T-helper 1 cell (primary cell): Measurements from ENCODE around the gene COL18A1.

Experiments used
- DNase-seq, 5 donors: peaks; one replicate each; pipeline ENCODE4 v3.0.0-alpha.2; 2012 to 2020

COL18A1 gene

DNA sequence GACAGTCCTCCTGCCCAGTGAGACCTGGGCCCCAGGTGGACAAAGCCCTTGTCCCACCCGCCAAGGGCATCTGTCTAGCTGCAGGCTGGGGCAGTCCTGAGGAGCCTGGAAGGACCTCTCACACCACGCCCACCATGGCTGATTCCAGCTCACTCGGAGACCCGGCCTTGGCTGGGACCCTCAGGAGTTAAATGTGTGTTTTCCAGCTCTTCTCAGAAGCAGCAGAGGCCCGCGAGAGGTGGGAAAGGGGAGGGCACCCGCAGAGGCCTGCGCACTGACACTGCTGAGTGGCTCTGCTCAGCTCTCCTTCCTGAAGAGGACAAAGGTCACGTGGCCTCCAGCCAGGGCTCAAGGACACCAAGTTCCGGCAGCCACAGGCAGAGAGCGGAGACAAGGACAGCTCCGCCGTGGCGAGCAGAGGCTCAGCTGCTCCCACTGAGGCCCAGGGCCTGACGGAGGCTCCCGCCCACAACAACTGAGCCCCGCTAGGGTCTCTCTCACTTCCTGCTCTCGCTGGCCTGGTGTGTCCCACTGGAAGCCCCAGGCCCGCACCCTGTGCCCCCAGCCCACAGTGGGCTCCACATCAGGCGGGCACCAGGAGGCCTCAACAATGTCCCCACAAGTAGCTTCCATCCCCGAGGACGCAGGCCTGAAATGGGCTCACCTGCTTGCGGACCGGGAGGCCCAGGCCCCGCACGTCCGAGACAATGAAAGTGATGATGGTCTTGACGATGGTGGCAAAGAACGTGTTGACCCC is 120.4 kb downstream of the COL18A1 start:
- peak in 1 of 5 donors; percentile 2 for DNase-seq

DNA sequence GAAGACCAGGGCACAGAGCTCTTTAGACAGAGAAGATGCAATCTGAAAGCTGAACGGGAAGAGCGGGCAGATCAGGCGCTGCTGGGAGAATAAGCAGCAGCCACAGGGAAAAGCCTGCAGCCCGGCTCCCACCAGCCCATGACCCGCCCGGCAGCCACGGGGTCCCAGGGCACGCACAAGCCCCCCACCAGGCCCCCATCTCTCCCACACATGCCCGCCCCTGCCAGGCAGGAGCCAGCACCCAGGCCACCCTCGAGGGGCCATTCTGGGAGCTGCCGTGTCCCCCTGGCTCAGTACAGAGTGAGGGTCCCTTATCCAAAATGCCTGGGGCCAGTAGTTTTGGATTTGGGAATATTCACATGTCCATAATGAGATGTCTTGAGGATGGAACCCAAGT is 120.9 kb downstream of the COL18A1 start:
- peak in 1 of 5 donors; percentile 1 for DNase-seq

DNA sequence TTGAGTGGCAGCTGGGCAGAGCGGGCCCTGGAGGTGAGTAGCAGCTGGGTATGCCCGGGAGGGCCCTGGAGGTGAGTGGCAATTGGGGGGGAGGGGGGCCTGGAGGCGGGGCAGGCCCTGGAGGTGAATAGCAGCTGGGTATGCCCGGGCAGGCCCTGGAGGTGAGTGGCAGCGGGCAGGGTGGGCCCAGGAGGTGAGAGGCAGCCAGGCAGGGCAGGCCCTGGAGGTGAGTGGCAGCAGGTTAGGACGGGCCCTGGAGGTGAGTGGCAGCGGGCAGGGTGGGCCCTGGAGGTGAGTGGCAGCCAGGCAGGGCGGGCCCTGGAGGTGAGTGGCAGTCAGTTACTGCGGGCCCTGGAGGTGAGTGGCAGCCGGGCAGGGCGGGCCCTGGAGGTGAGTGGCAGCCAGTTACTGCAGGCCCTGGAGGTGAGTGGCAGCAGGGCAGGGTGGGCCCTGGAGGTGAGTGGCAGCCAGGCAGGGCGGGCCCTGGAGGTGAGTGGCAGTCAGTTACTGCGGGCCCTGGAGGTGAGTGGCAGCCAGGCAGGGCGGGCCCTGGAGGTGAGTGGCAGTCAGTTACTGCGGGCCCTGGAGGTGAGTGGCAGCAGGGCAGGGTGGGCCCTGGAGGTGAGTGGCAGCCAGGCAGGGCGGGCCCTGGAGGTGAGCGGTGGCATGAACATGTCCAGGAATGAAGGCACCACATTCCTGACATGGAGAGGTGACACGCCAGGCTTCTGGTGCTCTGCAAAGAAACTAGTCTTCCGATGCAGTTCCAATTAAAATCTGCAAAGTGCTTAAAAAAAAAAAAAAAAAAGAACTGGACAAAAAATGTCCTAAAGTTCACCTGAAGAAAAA is 122.4 kb downstream of the COL18A1 start:
- DNase-seq, result peak in 1 of 5 donors; percentile 6

DNA sequence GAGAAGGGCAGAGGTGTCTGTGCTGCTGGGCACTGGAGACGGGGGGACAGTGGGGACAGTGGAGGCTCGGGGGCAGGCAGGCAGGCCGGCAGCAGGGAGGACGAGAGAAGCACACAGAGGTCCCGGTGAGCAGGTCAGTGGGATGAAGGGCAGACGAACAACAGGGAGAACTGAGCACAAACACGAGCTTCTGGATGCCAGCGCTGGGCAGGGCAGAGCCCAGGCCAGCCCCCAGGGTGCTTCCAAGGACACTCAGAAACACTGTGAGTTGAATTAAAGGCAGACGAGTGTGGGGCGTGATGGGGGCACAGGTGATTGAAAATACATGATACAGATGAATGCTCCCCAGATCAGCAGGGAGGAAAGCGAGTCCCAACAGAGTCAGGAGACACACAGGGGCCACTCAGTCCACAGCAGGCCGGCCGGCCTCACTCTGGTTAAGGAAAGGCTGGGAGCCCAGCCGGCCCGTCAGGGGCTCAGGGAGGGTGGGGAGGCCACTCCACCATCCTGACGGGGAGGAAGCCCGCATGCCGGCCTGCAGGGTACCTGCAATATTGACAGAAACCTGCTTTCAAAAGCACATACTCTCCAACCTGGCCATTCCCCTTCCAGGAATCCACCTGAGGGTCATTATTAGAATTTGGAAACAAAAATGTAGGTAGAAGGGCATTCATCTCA is 123.2 kb downstream of the COL18A1 start:
- DNase-seq, result no peak

DNA sequence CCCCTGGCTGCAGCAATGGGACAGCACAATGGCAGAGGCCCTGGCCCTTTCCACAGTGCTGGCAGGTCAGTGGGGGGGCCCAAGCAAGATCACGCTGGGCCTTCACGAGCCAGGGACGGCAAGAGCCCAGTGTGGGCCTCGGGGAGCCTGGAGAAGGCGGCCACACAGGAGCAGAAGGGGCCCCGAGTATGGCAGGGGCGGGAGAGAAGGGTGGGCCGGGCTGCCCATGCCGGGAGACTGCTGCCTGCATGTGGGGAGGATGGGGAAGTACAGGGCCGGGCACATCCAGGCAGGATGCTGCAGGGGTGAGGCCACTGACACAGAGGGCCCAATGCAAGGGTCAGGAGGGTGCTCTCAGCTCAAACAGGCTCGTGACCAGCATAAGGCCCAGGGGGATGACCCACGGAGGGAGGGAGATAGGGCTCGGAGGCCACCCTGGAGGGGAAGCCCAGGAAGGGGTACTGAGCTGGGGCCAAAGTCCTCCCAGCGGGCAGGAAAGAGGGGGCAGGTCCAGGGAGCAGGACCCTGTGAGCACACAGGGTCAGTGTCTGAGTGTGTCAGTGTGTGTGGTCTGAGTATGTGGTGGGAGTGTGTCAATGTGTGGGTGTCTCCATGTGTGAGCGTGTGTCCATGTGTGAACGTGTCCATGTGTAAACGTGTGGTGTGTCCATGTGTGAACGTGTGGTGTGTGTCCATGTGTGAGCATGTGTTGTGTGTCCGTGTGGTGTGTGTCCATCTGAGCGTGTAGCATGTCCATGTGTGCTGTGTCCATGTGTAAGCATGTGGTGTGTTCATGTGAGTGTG is 124.2 kb downstream of the COL18A1 start:
- peak in 1 of 5 donors; percentile 5 for DNase-seq

DNA sequence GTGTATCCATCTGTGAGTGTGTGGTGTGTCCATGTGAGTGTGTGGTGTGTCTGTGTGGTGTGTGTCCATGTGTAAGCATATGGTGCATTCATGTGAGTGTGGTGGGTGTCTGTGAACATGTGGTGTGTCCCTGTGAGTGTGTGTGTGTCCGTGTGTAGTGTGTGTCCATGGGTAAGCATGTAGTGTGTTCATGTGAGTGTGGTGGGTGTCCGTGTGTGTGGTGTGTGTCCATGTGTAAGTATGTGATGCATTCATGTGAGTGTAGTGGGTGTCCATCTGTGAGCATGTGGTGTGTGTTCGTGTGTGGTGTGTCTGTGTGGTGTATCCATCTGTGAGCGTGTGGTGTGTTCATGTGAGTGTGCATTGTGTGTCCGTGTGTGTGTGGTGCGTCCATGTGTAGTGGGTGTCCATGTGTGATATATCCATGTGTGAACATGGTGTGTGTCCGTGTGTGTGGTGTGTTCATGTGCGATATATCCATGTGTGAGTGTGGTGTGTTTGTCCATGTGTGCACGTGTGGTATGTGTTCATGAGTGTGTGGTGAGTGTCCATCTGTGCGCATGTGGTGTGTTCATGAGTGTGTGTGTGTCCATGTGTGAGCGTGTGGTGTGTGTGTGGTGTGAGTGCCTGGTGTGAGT is 124.9 kb downstream of the COL18A1 start:
- DNase-seq, result no peak

DNA sequence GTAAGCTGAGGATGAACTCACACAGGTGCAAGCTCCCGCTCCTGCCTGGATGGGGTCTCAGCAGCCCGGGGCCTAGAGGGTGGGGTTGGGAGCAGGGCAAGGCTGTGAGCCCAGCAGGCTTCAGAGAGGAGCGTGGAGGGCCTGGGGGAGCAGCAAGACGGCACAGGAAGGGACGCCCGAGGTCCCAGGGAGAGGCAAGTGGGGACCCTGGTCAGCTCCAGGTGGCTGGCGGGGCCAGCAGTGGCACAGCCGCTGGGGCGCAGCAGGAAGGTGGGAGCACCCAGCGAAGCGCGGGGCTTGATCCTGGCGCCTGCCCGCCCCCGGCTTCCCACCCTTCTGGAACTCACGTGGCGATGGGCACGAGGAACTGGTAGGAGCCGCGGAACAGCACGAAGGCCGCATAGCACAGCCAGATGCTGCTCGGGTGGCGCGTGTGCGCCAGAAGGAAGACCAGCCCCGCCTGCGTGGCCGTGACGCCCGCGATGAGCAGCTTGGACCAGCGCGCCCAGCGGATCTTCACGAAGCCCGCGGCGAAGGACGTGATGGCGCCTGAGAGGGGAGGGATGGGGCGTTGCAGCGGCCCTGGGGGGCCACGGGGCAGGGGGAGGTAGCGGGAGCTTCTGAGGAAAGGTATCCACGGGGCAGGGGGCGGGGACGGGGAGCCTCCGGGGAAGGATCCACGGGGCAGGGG is 125.6 kb downstream of the COL18A1 start:
- peak in 1 of 5 donors; percentile 3 for DNase-seq

DNA sequence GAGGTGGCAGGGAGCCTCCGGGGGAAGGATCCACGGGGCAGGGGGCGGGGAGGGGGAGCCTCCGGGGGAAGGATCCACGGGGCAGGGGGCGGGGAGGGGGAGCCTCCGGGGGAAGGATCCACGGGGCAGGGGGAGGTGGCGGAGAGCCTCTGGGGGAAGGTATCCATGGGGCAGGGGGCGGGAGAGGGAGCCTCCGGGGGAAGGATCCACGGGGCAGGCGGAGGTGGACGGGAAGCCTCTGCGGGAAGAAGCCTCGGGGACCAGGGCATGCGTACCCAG is 126.1 kb downstream of the COL18A1 start:
- peak in 2 of 5 donors; percentile 1 to 5 for DNase-seq

DNA sequence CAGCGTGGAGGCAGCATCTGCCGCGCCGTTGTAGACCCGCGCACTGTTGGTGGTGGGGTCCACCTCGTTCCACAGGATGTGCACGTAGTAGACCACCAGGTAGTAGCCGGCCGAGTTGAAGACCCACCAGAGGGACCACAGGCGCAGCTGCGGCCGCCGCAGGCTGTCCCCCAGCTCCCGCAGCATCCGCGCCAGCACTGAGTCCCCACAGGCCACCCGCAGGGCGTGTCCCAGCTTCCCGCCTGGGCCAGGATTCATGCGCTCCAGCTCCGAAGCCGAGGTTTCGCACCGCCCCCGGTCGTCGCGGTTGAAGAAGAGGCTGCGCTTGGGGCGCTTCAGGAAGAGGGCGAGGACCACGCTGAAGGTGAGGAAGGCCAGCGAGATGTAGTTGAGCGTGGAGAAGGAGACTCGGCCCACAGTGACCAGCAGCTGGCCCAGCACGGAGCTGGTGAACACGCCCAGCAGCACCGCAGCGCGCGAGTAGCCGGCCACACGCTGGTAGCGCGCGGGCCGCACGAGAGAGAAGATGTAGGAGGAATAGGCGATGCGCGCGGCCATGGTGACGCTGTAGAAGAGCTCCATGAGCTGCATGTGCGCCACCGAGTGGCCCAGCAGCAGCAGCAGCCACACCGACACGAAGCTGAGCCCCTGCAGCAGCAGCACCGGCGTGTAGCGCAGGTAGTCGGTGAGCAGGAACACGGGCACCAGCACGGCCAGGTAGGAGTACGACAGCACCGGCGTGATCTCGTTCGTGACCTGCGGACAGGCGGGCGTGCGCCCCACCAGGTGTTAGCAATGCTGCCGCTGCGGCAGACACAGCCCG is 126.6 kb downstream of the COL18A1 start:
- DNase-seq, result peak in 1 of 5 donors; percentile 5

DNA sequence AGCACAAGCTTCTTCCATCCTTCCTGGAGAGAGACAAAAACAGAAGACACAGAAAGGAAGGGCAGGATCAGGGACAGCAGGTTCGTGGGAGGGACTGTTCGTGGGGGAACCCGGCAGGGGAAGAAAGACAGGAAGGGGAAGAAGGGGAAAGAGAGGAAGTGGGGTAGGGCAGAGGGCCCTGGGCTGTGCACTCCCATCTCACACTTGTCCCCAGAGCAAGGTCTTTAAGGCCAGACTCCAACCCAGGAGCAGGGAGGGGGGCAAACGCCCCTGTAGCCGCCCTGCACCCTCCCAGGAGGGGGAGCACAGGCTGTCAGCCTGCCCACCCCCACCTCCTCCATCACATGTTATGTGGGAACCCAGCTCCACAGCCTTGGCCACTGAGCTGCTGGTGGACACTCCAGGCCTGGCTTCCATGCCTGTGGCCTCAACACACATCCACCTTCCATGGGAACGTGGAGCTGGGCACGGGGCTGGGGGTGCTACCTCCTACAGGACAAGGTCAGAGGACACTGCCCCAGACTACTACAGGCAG is 127.9 kb downstream of the COL18A1 start:
- peak in 1 of 5 donors; percentile 3 for DNase-seq

DNA sequence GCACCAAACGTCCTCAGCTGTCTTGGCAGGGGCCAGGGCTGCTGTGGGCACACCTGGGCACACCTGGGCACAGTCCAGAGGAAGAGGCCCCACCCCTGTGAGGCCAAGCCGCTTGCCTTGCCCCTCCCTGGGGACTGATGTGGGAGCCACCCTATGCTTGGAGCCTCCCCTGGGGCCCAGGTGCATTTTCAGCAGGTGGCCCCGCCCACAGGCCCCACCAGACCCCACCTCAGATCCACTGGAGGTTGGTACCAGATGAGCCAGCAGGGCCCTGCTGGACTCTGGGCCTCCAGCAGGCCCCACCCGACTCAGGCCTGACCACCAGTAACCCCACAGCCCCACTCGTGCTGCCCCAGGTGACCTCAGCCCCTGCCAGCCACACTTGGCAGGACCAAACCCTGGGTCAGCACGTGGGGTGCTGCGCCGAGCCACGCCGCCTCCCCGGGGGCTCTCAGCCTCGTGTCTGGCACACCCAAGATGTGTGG is 128.4 kb downstream of the COL18A1 start:
- peak in 1 of 5 donors; percentile 4 for DNase-seq

DNA sequence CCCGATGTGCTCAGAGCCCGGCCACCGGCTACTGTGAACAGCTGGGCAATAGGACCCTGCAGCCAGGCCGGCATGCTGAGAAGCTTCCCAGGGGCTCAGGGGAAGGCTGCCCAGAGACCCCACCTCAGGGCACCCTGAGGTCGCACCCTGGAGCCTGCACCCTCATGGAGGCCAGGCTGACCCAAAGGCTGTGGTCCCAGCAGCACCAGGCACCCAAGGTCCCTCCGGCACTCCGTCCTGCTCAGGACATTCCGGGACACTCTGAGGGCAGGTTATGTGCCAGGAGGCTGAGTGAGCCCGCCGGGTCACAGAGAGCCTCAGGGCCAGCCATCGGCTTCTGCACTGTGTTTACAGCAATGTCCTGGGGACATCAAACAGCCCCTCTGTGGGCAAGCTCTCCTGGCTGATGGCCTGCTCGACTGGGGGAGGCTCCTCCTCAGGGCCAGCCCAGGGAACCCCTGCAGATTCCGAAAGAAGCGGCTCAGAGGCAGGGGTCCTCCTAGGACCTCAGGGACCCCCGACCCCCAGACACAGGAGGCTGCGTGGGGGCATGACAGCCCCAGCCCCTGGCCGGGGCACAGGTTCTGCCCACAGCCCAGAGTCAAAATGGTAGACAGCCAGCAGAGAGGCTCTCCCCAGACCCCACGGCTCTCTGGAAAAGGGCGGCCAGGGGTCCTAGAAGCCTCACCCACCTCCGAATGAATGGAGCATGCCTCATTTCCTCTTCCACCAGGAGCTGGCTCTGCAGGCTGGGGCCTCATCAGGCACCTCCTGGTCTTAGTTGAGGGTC is 129.1 kb downstream of the COL18A1 start:
- peak in 2 of 5 donors; percentile 1 for DNase-seq

DNA sequence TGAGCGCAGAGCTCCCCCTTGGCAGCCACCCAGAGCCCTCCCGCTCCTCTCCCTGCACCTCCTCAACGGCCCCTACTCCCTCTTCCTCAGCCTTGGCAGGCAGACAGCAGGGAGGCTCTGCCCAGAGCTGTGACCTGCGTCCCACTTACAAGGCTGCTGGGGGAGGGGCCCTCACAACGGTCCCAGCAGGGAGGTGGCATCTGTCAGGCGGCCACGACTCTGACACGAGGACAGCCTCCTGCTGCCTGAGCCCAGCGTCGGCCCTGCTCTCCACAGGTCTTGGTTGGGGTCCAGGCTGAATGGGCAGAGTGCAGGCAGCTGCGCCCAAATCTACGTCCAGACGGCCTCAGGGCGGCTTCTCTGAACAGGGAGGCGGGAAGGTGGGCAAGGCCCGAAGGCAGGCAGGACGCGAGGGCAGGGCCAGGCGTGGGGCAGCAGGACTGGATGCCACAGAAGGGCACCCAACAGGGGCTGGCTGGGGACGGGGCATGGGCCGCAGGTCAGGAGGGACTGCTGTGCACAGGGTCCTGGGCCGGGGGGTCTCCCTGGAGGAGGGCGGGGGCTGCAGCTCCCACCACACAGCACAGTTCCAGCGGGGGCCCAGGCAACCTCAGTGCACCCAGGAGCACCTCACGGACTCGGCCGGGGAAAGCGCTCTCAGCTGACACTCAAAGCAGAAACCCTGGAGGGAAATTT is 129.8 kb downstream of the COL18A1 start:
- DNase-seq, result peak in 2 of 5 donors; percentile 1 to 2

DNA sequence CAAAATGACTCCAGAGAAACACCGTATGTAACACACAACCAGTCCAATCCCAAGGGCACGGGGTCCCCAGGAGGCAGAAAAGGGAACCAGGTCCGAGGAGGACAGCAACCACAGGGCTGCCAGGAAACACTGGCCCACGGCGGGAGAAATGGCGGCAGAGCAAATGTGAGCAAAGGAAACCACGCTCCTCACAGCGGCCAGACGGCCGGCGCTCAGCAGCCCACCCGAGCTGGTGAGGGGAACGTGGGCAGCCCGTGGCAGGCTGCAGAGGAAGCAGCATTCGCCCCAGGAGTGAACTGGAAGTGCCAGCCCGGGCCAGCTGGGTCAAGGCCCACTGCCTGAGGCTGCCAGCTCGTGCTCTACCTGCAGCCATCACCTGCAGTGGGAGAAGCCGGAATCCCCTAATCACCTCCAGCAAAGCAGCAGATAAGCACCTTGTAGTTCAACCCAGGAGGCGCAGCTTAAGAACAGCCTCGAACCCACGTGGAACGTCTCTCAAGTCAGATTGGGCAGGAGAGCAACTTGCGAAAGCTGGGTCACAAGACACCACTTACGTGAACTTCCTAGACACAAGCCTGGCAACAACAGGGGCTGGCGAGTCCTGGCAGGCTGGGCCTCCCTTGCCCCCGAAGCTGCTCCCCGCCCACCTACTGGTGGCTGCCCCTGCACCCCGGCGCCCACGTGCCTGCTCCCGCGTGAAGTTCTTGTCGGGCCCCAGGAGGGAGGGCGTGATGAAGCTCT is 130.5 kb downstream of the COL18A1 start:
- DNase-seq, result peak in 2 of 5 donors; percentile 0 to 2

DNA sequence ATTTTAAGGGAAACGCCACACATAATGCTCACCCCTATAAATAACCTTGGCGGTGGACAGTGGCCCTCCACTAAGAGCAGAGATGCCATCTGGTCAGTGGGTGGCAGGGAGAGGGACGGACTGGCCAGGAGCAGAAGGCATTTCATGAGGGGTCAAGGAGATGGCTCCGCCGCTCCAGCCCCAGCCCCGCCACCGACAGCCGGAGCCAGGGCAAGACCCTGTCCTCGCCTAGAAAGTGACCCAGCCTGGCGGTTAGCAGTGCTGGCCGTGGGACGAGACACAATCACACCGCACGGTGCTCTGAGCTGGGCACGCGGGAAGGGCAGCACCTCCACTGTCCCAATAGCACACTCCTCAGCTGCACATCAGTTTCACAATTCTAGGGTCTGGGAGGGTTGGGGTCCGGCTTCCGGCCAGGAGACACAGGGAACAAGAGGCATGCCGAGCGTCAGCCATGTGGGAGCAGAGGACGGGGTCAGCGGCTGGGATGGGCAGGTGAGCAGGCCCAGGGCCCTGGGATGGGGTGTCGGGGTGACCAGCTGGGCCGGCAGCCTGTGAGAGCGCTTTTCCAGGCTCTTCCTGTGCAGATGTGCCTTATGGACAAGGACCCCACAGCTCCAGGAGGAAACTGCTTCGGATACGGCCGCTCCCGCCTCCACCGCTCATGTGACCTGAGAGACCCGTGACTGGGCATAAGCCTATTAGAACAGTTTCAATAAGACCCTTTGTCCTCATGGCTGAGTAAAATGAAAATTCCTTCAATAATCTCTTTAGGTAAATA is 131.5 kb downstream of the COL18A1 start:
- DNase-seq, result peak in 2 of 5 donors; percentile 0 to 4

DNA sequence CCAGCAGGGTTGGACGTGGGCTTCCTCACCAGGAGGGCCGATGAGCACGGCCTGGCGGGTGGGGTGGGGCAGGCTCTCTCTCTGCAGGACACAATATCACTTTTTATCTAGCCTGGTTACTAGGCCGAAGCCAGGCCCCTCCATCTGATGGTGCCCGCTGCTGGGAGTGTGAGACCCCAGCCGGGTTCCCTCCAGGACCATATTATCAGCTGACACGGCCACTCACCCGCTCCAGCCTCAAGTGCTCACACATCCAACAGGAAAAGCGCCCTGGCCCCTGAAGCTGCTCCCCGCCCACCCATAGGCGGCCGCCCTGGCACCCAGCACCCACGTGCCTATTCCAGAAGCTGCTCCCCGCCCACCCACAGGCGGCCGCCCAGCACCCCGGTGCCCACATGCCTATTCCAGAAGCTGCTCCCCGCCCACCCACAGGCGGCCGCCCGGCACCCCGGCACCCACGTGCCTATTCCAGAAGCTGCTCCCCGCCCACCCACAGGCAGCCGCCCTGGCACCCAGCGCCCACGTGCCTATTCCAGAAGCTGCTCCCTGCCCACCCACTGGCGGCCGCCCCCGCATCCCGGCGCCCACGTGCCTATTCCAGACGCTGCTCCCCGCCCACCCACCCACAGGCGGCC is 132.3 kb downstream of the COL18A1 start:
- peak in 1 of 5 donors; percentile 4 for DNase-seq
